Skeletal muscle satellite cell (primary cell): ENCODE results near the gene DOCK6.
A peak's percentile ranks its signal among the peaks of the same experiment; 100 is the strongest.

Source experiments
- H3K27me3 ChIP-seq: 2 replicates; pipeline ENCODE4 v1.7.0; 2013; ENCODE audit warnings: low read length; ENCODE audit not compliant: control insufficient read depth, insufficient read depth
- H3K36me3 ChIP-seq: 2 replicates; pipeline ENCODE4 v1.7.0; 2013; ENCODE audit warnings: mild to moderate bottlenecking, control low read depth, low read length; ENCODE audit not compliant: insufficient read depth
- H3K4me1 ChIP-seq: 2 replicates; pipeline ENCODE4 v1.7.0; 2013; ENCODE audit warnings: low read length; ENCODE audit not compliant: control insufficient read depth, insufficient read depth
- H3K4me2 ChIP-seq: 2 replicates; pipeline ENCODE4 v1.7.0; 2013; ENCODE audit warnings: mild to moderate bottlenecking, low read length
- H3K4me3 ChIP-seq: 2 replicates; pipeline ENCODE4 v1.7.0; 2013; ENCODE audit warnings: low read length
- H3K9ac ChIP-seq: 2 replicates; pipeline ENCODE4 v1.7.0; 2013; ENCODE audit warnings: mild to moderate bottlenecking, low read depth, low read length, moderate library complexity
- H3K9me3 ChIP-seq: replicated peaks from 2 replicates; pipeline ENCODE4 v1.7.0; 2013; ENCODE audit warnings: mild to moderate bottlenecking, control low read depth, low read length

Gene DOCK6

DNA sequence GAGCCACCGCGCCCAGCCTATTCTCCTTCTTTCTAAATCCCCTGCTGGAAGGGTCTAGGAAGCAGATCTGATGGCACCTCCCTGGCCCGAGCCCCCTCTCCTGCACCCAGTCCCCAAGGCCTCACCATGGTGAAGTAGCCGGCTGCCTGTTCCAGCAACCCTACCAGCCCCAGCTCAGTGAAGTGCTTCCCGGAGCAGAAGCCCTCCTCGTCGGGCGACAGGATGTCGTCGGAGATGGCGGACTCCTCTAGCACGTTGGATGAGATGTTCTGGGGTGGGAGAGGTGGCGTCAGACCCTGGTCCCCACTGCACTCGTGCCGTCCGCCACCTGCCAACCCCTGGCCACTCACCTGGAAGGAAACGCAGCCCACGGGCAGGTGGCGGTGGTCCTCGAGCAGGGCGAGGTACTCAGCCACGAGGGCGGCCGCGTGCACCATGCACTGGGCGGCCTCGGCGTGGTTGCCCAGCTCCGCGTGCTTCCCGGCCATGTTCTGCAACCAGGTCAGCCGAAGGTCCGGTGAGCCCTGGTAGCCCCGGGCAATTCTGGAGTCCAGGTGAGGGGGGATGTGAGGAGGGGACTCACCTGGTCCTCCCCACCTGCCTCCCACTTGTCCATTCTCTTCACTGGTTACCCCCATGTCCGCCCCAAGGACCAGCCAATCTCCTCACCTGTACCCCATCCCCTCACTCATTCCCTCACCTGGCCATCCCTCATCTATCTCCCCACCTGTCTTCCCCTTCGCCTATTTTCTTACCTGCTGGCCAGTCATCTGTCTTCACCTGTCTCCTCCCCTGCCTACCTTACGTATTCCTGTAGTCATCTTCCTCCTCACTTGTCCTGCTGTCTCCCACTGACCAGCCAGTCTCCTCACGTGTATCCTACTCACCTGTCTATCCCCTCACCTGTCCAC is 53.5 kb downstream of the DOCK6 start:
- H3K4me1 ChIP-seq = peaks cover 18% of the 10 kb centered on the region
- H3K4me2 ChIP-seq = no peak overlapping the region
- H3K4me3 ChIP-seq = no peak overlapping the region
- no peaks in the 10 kb centered on the region for H3K27me3 ChIP-seq
- H3K36me3 ChIP-seq = peaks cover 17% of the 10 kb centered on the region
- H3K9ac ChIP-seq = no peak overlapping the region
- H3K9me3 ChIP-seq = no peaks in the 10 kb centered on the region

GRCh38 chr19:11205939-11206570 is 56.3 kb downstream of the DOCK6 start:
- Histone ChIP-seq H3K9me3 (no peaks in the 10 kb centered on the region), H3K4me2 (no peak overlapping the region), H3K4me3 (no peak overlapping the region), H3K27me3 (no peaks in the 10 kb centered on the region), H3K4me1 (peaks cover 32% of the 10 kb centered on the region), H3K36me3 (peaks cover 9% of the 10 kb centered on the region), H3K9ac (no peak overlapping the region)

- Histone ChIP-seq H3K4me2 (peak overlapping the region; percentile 29), H3K27me3 (no peaks in the 10 kb centered on the region), H3K4me1 (peaks cover 32% of the 10 kb centered on the region), H3K9ac (no peak overlapping the region), H3K36me3 (peaks cover 6% of the 10 kb centered on the region), H3K4me3 (no peak overlapping the region), H3K9me3 (no peaks in the 10 kb centered on the region)
These were observed 57.4 kb downstream of the DOCK6 start for GRCh38 chr19:11204943-11205349.

DNA sequence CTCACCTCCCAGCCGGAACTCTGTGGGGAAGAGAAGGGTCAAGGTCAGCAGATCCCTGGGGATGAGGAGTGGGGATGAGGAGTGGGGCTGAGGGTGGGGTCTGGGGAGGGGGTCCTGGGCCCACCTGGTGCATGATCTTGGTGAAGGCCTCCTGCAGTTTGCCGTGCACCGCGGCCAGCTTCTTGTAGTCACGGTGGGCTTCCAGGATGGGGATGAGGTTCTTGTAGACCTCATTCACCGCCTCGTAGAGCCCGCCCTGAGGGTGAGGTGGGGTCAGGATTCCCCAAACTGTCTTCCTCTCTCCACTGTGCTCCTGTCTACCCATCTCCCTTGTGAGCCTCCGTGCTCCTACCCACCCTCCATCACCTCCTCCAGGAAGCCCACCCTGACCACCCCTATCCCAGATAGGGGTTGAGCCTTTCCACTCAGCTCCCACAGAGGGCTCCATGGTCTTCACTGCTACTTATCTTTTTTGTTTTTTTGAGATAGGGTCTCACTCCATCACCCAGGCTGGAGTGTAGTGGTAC is 58.2 kb downstream of the DOCK6 start:
- no peaks in the 10 kb centered on the region for H3K27me3 ChIP-seq
- H3K9me3 ChIP-seq = no peaks in the 10 kb centered on the region
- no peak overlapping the region for H3K4me2 ChIP-seq
- H3K9ac ChIP-seq = no peak overlapping the region
- H3K36me3 ChIP-seq = peaks cover 7% of the 10 kb centered on the region
- H3K4me3 ChIP-seq = no peak overlapping the region
- peaks cover 32% of the 10 kb centered on the region for H3K4me1 ChIP-seq

GRCh38 chr19:11203194-11204075 is 58.9 kb downstream of the DOCK6 start:
- Histone ChIP-seq H3K4me3 (peak overlapping the region; percentile 22), H3K9ac (peak overlapping the region; percentile 62), H3K27me3 (no peaks in the 10 kb centered on the region)

DNA sequence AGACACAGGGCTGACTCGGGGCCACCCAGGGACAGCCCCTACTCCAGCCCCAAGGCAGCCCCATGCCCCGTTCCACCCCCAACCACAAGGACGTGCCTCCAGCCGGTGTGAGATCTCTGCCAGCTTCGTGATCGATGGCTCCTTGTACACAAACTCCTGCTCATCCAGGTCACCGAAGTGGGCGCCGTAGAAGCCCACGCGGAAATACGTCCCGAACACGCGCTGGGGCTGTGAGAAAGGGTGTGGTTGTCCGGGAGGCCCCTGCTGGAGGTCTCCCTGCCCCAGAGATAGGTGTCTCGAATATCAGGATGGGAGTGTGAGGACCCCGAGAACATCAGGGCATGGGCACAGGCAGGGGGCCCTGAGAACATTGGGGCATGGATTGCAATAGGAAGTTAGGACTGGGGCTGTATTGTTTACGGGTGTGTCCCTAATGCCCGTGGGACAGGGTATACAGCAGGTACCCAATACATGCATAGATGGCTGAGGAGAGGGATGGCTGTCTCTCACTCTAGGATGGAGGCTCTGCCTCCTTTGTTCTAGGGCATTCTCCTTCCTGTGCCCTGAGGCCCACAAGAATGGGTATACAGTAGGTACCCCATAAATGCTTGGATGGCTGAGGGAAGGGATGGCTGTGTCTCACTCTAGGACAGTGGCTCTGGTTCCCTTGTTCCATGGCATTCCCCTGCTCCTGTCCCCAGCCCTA is 59.7 kb downstream of the DOCK6 start:
- Histone ChIP-seq H3K9ac (peak overlapping the region; percentile 62), H3K4me2 (peak overlapping the region; percentile 51), H3K9me3 (no peaks in the 10 kb centered on the region), H3K36me3 (peaks cover 9% of the 10 kb centered on the region), H3K4me1 (peaks cover 45% of the 10 kb centered on the region), H3K27me3 (no peaks in the 10 kb centered on the region), H3K4me3 (peak overlapping the region; percentile 22)

More at GRCh38 chr19:11203194-11204075, 58.9 kb downstream of the DOCK6 start:
- H3K4me1 ChIP-seq = peaks cover 38% of the 10 kb centered on the region
- H3K9me3 ChIP-seq = no peaks in the 10 kb centered on the region
- peaks cover 9% of the 10 kb centered on the region for H3K36me3 ChIP-seq
- peak overlapping the region; percentile 51 for H3K4me2 ChIP-seq

DNA sequence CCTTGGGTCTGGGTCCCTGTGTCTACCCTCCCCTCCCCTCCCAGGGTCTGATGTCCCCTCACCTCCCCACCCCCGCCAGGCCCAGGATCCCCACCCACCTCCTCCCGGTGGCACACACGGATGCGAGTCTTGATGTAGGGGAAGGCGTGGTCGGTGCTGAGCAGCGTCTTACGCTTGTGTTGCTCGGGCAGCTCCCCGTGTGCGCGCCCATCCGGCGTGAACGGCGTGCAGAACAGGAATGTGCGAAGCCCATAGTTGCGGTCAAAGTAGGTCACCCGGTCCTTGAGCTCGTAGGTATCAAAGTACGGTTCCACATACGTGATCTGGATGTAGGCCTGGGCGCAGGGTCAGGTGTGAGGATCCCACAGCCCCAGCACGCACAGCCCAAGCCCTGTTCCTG is 60.5 kb downstream of the DOCK6 start:
- no peak overlapping the region for H3K9ac ChIP-seq
- peaks cover 45% of the 10 kb centered on the region for H3K4me1 ChIP-seq
- H3K4me3 ChIP-seq = no peak overlapping the region

GRCh38 chr19:11200931-11201330 is 61.4 kb downstream of the DOCK6 start:
- no peaks in the 10 kb centered on the region for H3K9me3 ChIP-seq

More for the DNA sequence above, 60.5 kb downstream of the DOCK6 start:
- Histone ChIP-seq H3K27me3 (no peaks in the 10 kb centered on the region), H3K4me2 (no peak overlapping the region), H3K9me3 (no peaks in the 10 kb centered on the region), H3K36me3 (peaks cover 9% of the 10 kb centered on the region)

GRCh38 chr19:11200015-11200574 is 62.2 kb downstream of the DOCK6 start:
- H3K4me2 ChIP-seq = no peak overlapping the region
- H3K9ac ChIP-seq = no peak overlapping the region
- no peak overlapping the region for H3K4me3 ChIP-seq
- H3K4me1 ChIP-seq = peaks cover 46% of the 10 kb centered on the region
- H3K36me3 ChIP-seq = peaks cover 14% of the 10 kb centered on the region
- H3K9me3 ChIP-seq = no peaks in the 10 kb centered on the region
- no peaks in the 10 kb centered on the region for H3K27me3 ChIP-seq

More at GRCh38 chr19:11200931-11201330, 61.4 kb downstream of the DOCK6 start:
- peaks cover 45% of the 10 kb centered on the region for H3K4me1 ChIP-seq
- no peak overlapping the region for H3K9ac ChIP-seq
- H3K27me3 ChIP-seq = no peaks in the 10 kb centered on the region
- no peak overlapping the region for H3K4me3 ChIP-seq
- peaks cover 9% of the 10 kb centered on the region for H3K36me3 ChIP-seq
- H3K4me2 ChIP-seq = no peak overlapping the region

DNA sequence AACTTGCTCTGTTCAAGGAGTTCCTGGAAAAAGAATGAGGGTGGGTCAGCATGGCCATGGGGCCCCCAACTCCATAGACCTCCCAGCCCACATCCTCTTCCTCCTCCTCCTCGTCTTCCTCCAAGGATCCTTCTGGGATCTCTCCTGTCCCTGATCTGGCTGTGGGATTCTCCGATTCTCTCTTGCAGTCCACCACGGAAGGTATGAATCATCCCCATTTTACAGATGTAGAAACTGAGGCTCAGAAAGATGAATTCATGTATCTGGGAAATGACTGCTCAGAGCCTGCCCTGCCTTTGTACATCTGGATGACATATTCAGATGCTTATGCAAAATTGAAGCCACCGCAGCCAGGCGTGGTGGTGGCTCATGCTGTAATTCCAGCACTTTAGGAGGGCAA is 62.8 kb downstream of the DOCK6 start:
- H3K27me3 ChIP-seq = no peaks in the 10 kb centered on the region
- H3K36me3 ChIP-seq = peaks cover 14% of the 10 kb centered on the region
- no peak overlapping the region for H3K4me3 ChIP-seq
- no peak overlapping the region for H3K9ac ChIP-seq
- H3K9me3 ChIP-seq = no peaks in the 10 kb centered on the region
- H3K4me1 ChIP-seq = peaks cover 45% of the 10 kb centered on the region
- H3K4me2 ChIP-seq = no peak overlapping the region
